Fibroblast of pulmonary artery (primary cell): Measurements from ENCODE around the gene IKBKG.
"Not testable (repeated sequence)": the region's sequence is repeated elsewhere in the genome, so short reads cannot be mapped to it uniquely, and the experiment has no call there.

ENCODE experiments used
- DNase-seq: peaks from one replicate; pipeline ENCODE4 v3.0.0-alpha.2; 2010; ENCODE audit warnings: low read depth
- H3K4me3 ChIP-seq: replicated peaks from 2 replicates; pipeline ENCODE4 v1.5.1; 2011; ENCODE audit warnings: low read depth, mild to moderate bottlenecking, control low read depth, low read length, moderate library complexity
- TF ChIP-seq, protein P1 (sequence below): IDR thresholded peaks from 2 replicates; pipeline ENCODE4 v1.5.1; 2011; ENCODE audit warnings: mild to moderate bottlenecking, control low read depth, low read length, inconsistent platforms; ENCODE audit errors: missing control alignments

The IKBKG gene

DNA sequence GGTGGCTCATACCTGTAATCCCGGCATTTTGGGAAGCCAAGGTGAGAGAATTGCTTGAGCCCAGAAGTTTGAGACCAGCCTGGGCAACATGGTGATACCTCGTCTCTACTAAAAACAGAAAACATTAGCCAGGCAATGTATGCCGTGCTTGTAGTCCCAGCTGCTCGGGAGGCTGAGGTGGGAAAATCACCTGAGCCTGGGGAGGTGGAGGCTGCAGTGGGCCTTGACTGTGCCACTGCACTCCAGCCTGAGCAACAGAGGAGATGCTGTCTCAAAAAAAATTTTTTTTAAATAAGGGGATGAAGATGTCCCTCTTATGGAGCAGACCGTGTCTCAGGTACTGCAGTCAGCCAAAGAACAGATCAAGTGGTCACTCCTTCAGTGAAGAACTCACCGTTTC lies 58.1 kb downstream of the IKBKG start:
- no peak overlapping the region for H3K4me3 ChIP-seq
- TF ChIP-seq, protein P1, sequence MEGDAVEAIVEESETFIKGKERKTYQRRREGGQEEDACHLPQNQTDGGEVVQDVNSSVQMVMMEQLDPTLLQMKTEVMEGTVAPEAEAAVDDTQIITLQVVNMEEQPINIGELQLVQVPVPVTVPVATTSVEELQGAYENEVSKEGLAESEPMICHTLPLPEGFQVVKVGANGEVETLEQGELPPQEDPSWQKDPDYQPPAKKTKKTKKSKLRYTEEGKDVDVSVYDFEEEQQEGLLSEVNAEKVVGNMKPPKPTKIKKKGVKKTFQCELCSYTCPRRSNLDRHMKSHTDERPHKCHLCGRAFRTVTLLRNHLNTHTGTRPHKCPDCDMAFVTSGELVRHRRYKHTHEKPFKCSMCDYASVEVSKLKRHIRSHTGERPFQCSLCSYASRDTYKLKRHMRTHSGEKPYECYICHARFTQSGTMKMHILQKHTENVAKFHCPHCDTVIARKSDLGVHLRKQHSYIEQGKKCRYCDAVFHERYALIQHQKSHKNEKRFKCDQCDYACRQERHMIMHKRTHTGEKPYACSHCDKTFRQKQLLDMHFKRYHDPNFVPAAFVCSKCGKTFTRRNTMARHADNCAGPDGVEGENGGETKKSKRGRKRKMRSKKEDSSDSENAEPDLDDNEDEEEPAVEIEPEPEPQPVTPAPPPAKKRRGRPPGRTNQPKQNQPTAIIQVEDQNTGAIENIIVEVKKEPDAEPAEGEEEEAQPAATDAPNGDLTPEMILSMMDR: no peak
- no peak for DNase-seq

DNA sequence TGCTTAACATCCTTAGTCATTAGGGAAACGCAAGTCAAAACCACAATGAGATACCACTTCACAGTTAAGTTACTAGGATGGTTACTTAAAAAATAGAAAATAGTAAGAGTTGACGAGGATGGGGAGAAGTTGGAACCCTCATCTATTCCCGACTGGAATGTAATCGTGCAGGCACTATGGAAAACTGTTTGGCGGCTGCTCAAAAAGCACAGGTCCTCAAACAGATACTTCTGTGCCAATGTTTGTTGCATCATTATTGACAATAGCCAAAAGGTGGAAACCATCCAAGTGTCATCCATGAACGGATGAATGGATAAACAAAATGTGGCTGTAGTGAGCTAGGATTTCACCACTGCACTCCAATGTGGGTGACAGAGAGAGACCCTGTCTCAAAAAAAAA lies 60.0 kb downstream of the IKBKG start:
- TF ChIP-seq, protein P1: no peak
- no peak overlapping the region for H3K4me3 ChIP-seq
- DNase-seq: no peak

DNA sequence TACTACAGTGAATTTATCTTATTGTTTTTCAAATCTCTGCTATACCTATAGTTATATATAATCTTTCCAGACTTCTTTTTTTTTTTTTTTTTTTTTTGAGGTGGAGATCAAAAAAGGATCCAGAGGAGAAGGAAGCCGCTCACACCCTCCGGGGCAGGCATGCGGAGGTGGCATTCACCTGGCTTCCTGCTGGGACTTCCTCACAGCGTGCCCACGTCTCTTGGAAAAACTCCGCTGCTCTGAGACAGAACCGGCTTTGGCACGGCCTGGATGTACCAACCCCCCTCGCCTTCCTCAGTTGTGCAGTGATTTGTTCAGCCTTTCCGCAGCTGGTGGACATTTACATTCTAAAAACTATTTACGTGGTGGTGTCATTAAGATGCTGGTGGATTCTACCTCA lies 60.6 kb downstream of the IKBKG start:
- DNase-seq, H3K4me3 ChIP-seq: not testable (repeated sequence)

DNA sequence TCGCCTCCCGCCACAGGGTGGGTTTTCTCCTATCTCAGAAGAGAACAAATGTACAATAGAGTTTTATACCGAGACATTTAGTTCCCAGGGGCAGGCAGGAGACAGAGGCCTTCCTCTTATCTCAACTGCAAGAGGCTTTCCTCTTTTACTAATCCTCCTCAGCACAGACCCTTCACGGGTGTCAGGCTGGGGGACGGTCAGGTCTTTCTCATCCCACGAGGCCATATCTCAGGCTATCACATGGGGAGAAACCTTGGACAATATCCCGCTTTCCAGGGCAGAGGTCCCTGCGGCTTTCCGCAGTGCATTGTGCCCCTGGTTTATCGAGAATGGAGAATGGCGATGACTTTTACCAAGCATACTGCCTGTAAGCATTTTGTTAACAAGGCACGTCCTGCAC lies 61.4 kb downstream of the IKBKG start:
- DNase-seq, H3K4me3 ChIP-seq: not testable (repeated sequence)

DNA sequence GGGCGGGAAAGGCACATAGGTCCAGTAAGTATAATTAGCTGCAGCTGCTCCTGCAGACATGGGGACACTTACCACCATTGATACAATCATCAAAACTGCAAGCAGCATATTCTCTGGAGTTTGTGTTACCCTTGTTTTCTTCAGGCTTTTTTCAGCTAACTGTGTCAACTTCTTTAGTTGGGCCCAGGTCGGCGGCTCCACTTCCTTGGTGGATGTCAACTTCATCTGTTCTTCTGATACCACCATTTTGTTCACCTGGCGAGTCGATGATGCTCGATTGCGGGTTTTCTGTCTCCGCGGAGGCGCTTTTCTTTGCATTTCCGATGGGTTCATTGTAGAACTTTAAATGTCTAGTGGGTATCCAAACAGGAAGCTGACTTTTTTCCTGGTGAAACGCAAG lies 63.7 kb downstream of the IKBKG start:
- not testable (repeated sequence) for H3K4me3 ChIP-seq, DNase-seq

DNA sequence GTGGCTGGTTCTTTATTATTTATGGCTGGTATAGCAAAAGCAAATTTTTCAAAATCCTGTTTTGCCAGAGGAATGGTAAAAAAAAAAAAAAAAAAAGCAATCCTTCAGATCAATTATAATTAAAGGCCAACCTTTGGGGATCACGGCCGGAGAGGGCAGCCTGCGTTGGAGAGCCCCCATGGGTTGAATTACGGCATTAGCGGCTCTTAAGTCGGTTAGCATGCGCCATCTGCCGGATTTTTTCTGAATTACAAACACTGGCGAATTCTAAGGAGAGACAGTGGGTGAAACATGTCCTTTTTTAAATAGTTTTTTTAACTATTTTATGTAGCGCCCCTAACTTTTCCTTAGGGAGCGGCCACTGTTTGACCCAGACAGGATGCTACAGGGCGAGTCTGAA lies 66.2 kb downstream of the IKBKG start:
- not testable (repeated sequence) for DNase-seq, H3K4me3 ChIP-seq
